Mesangial cell (primary cell): Measurements from ENCODE around the gene CFAP299. TPM values are rescaled to one million over a fixed set of nuclear protein-coding genes. Genes with fewer than 3 reads are reported as not detected.

Source experiments
- total RNA-seq: library from RNA; depleted of rRNA; stranded (reverse); fragments of >200 nt; gene quantifications from 2 replicates; pipeline ENCODE4 v1.2.3, GENCODE V29; 2015

The CFAP299 gene
- under 0.01 TPM in 1 of 2 replicates, not detected in the other for total RNA-seq

DNA sequence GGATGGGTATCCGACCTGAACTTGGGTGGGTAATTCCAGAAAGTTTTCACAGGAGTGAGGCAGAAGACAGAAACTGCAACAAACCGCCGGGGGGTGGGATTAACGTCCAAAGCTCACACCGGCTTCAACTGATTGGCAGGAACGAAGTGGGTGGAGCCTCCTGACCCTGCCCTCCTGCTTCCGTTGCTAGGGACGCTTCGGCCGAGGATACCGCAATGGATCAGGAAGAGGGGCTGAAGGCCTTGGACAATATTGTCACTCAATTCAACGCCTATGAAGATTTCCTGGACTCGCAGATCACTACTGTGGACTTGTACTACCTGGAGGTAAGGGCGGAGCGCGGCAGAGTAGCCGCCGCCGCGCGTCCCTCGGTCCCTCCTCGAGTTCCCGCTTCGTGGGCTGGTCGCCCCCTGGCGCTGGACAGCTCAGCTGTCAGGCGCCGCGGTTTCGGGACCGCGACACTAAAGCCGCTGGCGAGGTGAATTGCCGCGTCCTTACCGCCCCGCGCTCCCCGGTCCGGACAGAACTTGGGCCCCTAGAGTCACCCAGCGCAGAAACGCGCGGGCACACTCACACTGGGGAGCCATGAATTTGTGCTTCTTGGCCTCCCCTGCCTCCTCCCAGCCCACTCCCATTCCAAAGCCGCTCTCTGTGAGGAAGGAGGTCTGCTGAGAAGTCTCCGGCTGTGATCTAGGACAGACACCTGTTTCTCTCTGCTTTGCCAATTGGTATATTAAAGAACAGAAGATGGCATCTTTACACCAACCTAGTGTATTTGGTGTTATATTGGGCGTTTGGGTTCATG is at the start of gene CFAP299:
Gene CFAP299 (plus strand): TSS at position 177 of the 805 bp plus-strand sequence.

Other genes starting within 250 kb of the CFAP299 start
- 0.38 and 0.49 TPM in 2 replicates for gene PRDM8, start 138.2 kb upstream of the CFAP299 start, total RNA-seq
- gene FGF5, start 69.1 kb upstream of the CFAP299 start, total RNA-seq: 3.5 and 4.7 TPM in 2 replicates